MCF 10A (cell line): Measurements from ENCODE around the gene PCNX4. TPM values are rescaled to one million over a fixed set of nuclear protein-coding genes. Genes with fewer than 3 reads are reported as not detected.

Experiments used
- BruUV-seq: library from RNA; stranded (reverse); fragments of 400-500 nt; replicated peaks from 2 replicates; lab custom pipeline; 2021; lab: Mats Ljungman, UMichigan
- CTCF ChIA-PET: fragments of 300-600 bp; sonication (Branson Sonifier 250); formaldehyde crosslinking; extraction: SDS; loops from one replicate; lab custom pipeline; 2021; ENCODE audit warnings: antibody characterized with exemption, inconsistent platforms; lab: Yijun Ruan, JAX
- POLR2A ChIA-PET: fragments of 300-600, 350-650 bp; sonication (Branson Sonifier 250); formaldehyde crosslinking; extraction: SDS; loops from one replicate; lab custom pipeline; 2020; ENCODE audit warnings: antibody characterized with exemption, inconsistent platforms; lab: Yijun Ruan, JAX
- DNase-seq: peaks from one replicate; pipeline ENCODE4 v3.0.0-alpha.2; 2018; ENCODE audit not compliant: unreplicated experiment
- H3K27ac Mint-ChIP-seq: one replicate; pipeline ENCODE4 v1.8.0; 2022; ENCODE audit warnings: mild to moderate bottlenecking, low read depth, mixed read lengths; ENCODE audit not compliant: unreplicated experiment
- H3K27me3 Mint-ChIP-seq: one replicate; pipeline ENCODE4 v1.8.0; 2022; ENCODE audit warnings: mixed read lengths; ENCODE audit not compliant: insufficient read depth, unreplicated experiment
- H3K36me3 Mint-ChIP-seq: one replicate; pipeline ENCODE4 v1.8.0; 2022; ENCODE audit warnings: mild to moderate bottlenecking, moderate library complexity, mixed read lengths; ENCODE audit not compliant: insufficient read depth, unreplicated experiment
- H3K4me1 Mint-ChIP-seq: one replicate; pipeline ENCODE4 v1.8.0; 2022; ENCODE audit warnings: mixed read lengths; ENCODE audit not compliant: insufficient read depth, unreplicated experiment
- H3K4me3 Mint-ChIP-seq: one replicate; pipeline ENCODE4 v1.8.0; 2022; ENCODE audit warnings: mild to moderate bottlenecking, moderate library complexity, mixed read lengths; ENCODE audit not compliant: unreplicated experiment
- H3K9me3 Mint-ChIP-seq: one replicate; pipeline ENCODE4 v1.8.0; 2022; ENCODE audit warnings: mixed read lengths; ENCODE audit not compliant: unreplicated experiment
- intact Hi-C: fragments of 100-400 bp; cut with micrococcal nuclease; formaldehyde crosslinking; loops from 2 replicates; pipeline ENCODE4 v1.14.1; 2022
- total RNA-seq: library from RNA; stranded (reverse); gene quantifications from 2 replicates; pipeline ENCODE4 v1.2.3, GENCODE V29; 2022
- TF ChIP-seq, protein P1 (sequence below): fragments of 200-600 bp; IDR thresholded peaks from one replicate; pipeline ENCODE4 v1.8.0; 2022; ENCODE audit warnings: antibody characterized with exemption, mild to moderate bottlenecking; ENCODE audit not compliant: unreplicated experiment

PCNX4 gene
- total RNA-seq, 1 experiment from 2014 or later = 62.8 TPM

DNA sequence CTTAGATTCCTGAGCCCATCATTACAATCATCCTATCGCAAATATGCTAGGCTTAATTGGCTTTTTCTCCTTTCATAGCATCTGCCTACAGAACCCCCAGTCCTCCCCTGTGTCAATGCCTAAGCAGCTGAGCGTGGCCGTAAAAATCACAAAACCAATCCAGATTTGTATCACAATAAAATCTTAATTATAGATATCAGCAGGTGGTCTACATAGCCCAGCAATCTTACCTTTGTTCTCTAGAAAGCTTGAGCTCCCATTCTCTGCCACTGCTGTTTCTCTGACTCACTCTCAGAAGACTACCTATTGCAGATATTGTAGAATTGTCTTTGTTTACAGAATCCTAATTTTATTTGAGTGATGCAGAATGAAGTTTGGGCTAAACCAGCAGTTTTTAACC lies 119.4 kb downstream of the PCNX4 start:
- intact Hi-C loops = no loop called here
- CTCF ChIA-PET = no interaction called here

DNA sequence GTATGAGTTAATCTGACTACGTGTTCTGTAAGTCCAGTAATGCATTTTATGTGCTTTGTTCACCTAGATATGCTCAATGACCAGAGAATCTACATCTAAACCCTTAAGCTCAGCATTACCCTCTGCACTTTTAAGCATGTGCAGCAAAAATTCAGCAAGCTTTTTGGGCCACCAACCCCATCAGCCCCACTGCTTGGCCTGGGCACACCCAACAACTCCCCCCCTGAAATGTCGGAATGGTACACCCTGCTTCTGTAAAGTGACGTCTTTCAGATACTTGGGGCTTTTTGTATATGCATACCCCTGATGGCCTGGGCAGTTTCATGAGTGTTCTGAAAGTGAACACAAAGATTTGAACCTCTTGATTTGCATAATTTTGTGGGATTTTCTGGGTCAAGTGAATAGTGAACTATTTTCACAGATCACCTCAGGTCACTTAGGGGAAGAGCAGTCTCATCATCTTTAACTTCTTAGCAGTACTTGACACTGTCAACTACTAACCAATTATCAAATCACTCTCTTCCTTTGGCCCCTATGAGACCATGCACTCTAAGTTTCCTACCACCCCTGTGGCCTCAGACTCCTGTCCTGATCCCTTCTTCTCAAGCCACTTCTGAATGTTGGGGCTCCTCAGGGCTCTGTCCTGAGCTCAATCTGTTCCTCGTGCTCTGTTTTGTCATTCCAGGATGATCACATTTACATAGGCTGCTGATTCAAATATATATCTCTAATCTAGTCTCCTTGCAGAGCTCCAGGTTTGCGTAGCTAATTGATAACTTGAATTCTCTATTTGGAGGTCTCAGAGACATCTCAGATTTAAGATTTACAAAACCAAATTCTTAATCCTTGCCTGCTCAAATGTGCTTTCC lies 121.0 kb downstream of the PCNX4 start:
- POLR2A ChIA-PET = interaction anchor here (0.7 to 1.5 kb wide), 2 partner anchors 35 to 1674 kb away, joined by 3 to 5 read pairs; no protein-coding TSS in a partner anchor
- TF ChIP-seq, protein P1, sequence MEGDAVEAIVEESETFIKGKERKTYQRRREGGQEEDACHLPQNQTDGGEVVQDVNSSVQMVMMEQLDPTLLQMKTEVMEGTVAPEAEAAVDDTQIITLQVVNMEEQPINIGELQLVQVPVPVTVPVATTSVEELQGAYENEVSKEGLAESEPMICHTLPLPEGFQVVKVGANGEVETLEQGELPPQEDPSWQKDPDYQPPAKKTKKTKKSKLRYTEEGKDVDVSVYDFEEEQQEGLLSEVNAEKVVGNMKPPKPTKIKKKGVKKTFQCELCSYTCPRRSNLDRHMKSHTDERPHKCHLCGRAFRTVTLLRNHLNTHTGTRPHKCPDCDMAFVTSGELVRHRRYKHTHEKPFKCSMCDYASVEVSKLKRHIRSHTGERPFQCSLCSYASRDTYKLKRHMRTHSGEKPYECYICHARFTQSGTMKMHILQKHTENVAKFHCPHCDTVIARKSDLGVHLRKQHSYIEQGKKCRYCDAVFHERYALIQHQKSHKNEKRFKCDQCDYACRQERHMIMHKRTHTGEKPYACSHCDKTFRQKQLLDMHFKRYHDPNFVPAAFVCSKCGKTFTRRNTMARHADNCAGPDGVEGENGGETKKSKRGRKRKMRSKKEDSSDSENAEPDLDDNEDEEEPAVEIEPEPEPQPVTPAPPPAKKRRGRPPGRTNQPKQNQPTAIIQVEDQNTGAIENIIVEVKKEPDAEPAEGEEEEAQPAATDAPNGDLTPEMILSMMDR = no peak
- Mint-ChIP-seq H3K4me3 (no peak overlapping the region), H3K27ac (no peak overlapping the region), H3K4me1 (no peaks in the 10 kb centered on the region), H3K27me3 (no peaks in the 10 kb centered on the region), H3K9me3 (no peaks in the 10 kb centered on the region), H3K36me3 (no peaks in the 10 kb centered on the region)
- no peak for DNase-seq
- intact Hi-C loops = no loop called here
- CTCF ChIA-PET = interaction anchor here (0.6 to 0.7 kb wide), 2 partner anchors 247 to 269 kb away, joined by 3 read pairs; no protein-coding TSS in a partner anchor
- no TSS peak for BruUV-seq

More for the DNA sequence above, 119.4 kb downstream of the PCNX4 start:
- Mint-ChIP-seq H3K9me3 (no peaks in the 10 kb centered on the region), H3K36me3 (no peaks in the 10 kb centered on the region), H3K4me1 (no peaks in the 10 kb centered on the region), H3K4me3 (no peak overlapping the region), H3K27me3 (no peaks in the 10 kb centered on the region), H3K27ac (no peak overlapping the region)
- no peak for DNase-seq
- TF ChIP-seq, protein P1 = no peak
- POLR2A ChIA-PET = interaction anchor here (1.5 kb wide), 1 partner anchor 37 kb away, joined by 5 read pairs; no protein-coding TSS in a partner anchor
- BruUV-seq = no TSS peak

DNA sequence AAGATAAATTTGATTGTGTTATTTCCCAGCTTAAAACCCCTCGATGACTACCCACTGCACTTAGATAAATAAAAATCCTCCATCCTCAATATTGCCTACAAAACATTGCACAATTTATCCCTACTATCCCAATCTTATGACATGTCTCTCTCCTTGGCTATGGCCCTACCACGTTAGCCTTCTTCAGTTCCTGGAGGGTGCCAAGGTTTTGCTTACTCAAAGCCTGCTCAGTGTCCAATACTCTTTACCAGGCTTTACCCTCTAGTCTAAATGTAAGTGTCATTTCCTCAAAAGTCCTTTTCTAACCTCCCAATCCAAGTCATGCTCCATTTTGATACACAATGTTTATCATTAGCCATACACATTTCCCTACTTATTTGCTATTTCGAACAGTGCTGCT lies 122.3 kb downstream of the PCNX4 start:
- no TSS peak for BruUV-seq
- ChIA-PET POLR2A (no interaction called here), CTCF (no interaction called here)
- Mint-ChIP-seq H3K27ac (no peak overlapping the region), H3K36me3 (no peaks in the 10 kb centered on the region), H3K9me3 (no peaks in the 10 kb centered on the region), H3K4me1 (no peaks in the 10 kb centered on the region), H3K4me3 (no peak overlapping the region), H3K27me3 (no peaks in the 10 kb centered on the region)
- DNase-seq = no peak
- intact Hi-C loops = no loop called here
- TF ChIP-seq, protein P1 = no peak

DNA sequence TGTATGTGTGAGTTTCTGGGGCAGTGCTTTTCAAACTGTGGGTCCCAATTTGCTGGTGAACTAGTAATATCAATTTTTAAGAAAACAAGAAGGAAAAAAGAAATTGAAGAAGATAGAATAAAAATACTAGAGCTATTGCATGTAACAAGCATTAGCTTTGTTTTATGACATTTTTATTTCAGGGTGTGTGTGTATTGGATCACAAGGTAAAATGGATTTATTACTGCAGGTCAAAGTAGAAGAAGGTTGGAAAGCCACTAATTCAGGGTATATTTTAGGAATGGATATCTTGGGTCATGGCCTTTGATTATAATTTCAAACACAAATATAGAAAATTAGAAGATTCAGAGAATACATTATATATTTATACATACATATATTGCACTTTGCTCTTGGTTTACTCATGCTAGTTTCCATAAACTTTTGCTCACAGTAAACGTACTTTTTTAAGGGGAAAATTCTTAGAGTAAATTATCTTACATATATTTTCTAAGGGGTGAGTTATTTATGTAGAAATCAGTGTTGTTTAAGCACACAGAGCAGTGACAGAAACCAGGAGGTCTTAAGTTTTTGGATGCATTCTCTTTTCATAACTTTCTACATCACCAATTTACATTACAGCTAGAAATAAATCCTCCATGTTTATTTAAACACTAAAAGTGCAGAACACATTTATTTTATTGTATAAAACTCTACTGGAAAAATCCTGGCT lies 122.8 kb downstream of the PCNX4 start:
- Mint-ChIP-seq H3K4me3 (no peak overlapping the region), H3K9me3 (no peaks in the 10 kb centered on the region), H3K27me3 (no peaks in the 10 kb centered on the region), H3K4me1 (no peaks in the 10 kb centered on the region), H3K27ac (no peak overlapping the region), H3K36me3 (no peaks in the 10 kb centered on the region)
- no peak for DNase-seq
- TF ChIP-seq, protein P1 = no peak
- no TSS peak for BruUV-seq
- POLR2A ChIA-PET = no interaction called here
- CTCF ChIA-PET = interaction anchor here (1.5 kb wide), 1 partner anchor 31 kb away, joined by 3 read pairs; no protein-coding TSS in a partner anchor
- intact Hi-C loops = no loop called here
